H1 (cell line): ENCODE measurements around the gene DPPA5. TPM values are rescaled to one million over a fixed set of nuclear protein-coding genes. Genes with fewer than 3 reads are reported as not detected.
A peak's percentile ranks its signal among the peaks of the same experiment; 100 is the strongest.

Source experiments
- KDM4A ChIP-seq: IDR thresholded peaks from one replicate; pipeline ENCODE4 v1.7.1; 2012; ENCODE audit warnings: low read depth, mild to moderate bottlenecking, moderate library complexity, low read length, inconsistent platforms; ENCODE audit not compliant: severe bottlenecking
- PHF8 ChIP-seq: fragments of 200-600 bp; sonication (generic); conservative IDR thresholded peaks from 2 replicates; pipeline ENCODE4 v1.7.1; 2012; ENCODE audit warnings: low read depth, mild to moderate bottlenecking, inconsistent platforms, low read length, moderate library complexity
- polyA plus RNA-seq, 7 experiments: library from polyadenylated mRNA; depleted of rRNA in 3 of 7; stranded (reverse) in 5 of 7; unstranded in 2 of 7; fragments of >200 nt in 5 of 7; fragments of 200-250 nt in 2 of 7; gene quantifications; 1 replicate in 5 of 7; 2 replicates in 1 of 7; 4 replicates in 1 of 7; pipeline versions ENCODE4 v1.2.1 to v1.2.3, GENCODE V29; 2011 to 2013; ENCODE audit warnings: missing spikeins in 2 of 7, mixed read lengths in 2 of 7
- total RNA-seq: library from RNA; stranded (reverse); fragmentation: NEBNext Ultra II Directional; extraction: Animal tissue kit (Norgen Biotek cat#: 25700); gene quantifications from 2 replicates; pipeline ENCODE4 v1.2.1, GENCODE V29; 2021
- TF ChIP-seq, protein P1 (sequence below), 3 experiments: IDR thresholded peaks; 1 replicate in 2 of 3; 2 replicates in 1 of 3; pipeline versions ENCODE4 v1.5.1 to v1.6.1; 2011; ENCODE audit warnings: low read length in 3 of 3, mild to moderate bottlenecking in 3 of 3, inconsistent platforms in 2 of 3, low read depth in 1 of 3, moderate library complexity in 1 of 3; ENCODE audit not compliant: insufficient read depth in 1 of 3; ENCODE audit errors: control extremely low read depth in 1 of 3

Gene DPPA5
- total and polyA plus RNA-seq, 2 of the 8 experiments (the other 6 are each of a cell fraction or from before 2014, with no cell fraction given): 2.0 to 2.9 TPM

DNA sequence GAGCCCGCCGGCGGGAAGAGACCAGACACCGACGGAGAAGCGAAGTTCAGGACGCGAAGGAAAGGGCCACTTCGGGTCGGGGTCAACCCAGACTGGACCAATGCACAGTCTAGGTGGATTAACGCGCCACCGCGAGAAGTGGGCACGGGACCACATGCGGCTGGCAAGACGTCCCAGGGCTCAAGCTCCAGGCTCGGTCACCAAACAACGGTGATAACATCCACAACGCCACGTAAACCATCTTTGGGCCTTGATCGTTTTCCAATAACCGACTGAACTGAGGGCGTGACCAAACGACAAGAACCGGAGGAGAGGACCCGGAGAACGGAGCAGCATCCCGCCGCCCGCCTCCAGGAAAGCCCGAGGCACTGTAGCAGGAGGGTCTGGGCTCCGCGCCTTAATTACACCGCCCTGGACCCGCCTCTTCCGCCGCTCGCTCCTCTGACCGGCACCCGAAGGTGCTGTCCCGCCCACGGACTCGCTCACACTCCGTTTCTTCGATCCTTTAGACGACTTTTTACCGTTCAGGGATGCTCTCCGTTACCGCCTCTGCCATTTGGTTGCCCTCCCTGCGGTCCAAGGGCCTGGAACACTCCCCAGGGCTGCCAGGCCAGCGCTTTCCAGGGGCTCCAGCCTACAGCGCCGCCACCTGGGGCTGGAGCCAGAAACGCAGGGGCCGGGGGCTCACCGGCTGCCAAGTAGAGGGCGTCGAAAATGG, 44.1 kb downstream of the DPPA5 start (continued):
- TF ChIP-seq PHF8: 0 out of 2 replicates have a peak, but pooled peaks have one; percentile 49
- TF ChIP-seq, protein P1, sequence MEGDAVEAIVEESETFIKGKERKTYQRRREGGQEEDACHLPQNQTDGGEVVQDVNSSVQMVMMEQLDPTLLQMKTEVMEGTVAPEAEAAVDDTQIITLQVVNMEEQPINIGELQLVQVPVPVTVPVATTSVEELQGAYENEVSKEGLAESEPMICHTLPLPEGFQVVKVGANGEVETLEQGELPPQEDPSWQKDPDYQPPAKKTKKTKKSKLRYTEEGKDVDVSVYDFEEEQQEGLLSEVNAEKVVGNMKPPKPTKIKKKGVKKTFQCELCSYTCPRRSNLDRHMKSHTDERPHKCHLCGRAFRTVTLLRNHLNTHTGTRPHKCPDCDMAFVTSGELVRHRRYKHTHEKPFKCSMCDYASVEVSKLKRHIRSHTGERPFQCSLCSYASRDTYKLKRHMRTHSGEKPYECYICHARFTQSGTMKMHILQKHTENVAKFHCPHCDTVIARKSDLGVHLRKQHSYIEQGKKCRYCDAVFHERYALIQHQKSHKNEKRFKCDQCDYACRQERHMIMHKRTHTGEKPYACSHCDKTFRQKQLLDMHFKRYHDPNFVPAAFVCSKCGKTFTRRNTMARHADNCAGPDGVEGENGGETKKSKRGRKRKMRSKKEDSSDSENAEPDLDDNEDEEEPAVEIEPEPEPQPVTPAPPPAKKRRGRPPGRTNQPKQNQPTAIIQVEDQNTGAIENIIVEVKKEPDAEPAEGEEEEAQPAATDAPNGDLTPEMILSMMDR (IDR thresholded peaks at IDR 0.05; ENCODE audit: control extremely low read depth in 1 of 3, insufficient read depth in 1 of 3, low read depth in 1 of 3, low read length in 3 of 3): peak; percentile 21 to 34 (median 33); a peak in 3 of 4 replicates
- TF ChIP-seq KDM4A: peak; percentile 80
